ENCODE data around the gene DIAPH1.

- TF ChIP-seq CTCF (IDR thresholded peaks at IDR 0.05; ENCODE audit: low read length) (no peak), EZH2 (optimal IDR thresholded peaks at IDR 0.05; ENCODE audit: low read depth, low read length) (no peak)
Measured at GRCh38 chr5:141517880-141518617, 100.8 kb downstream of the DIAPH1 start.
